Measurements from ENCODE around the gene SLC35F3. TPM values are rescaled to one million over a fixed set of nuclear protein-coding genes. Genes with fewer than 3 reads are reported as not detected.

SLC35F3 gene
- total RNA-seq, 1 experiment from 2014 or later: 0.94 TPM

- no peaks in the 10 kb centered on the region for H3K9me3 Mint-ChIP-seq
- peaks cover 10% of the 10 kb centered on the region for H3K4me1 Mint-ChIP-seq
- TF ChIP-seq ZBTB43 (CRISPR knock-in tag; IDR thresholded peaks at IDR 0.05): no peak
- TF ChIP-seq CTCF (IDR thresholded peaks at IDR 0.05): no peak
- TF ChIP-seq FOXJ3 (CRISPR knock-in tag; IDR thresholded peaks at IDR 0.05; ENCODE audit: borderline replicate concordance): no peak
- TF ChIP-seq SMAD4 (CRISPR knock-in tag; IDR thresholded peaks at IDR 0.05): no peak
- no peak for TF ChIP-seq NFYB (CRISPR knock-in tag; conservative IDR thresholded peaks at IDR 0.05; ENCODE audit: low read depth)
- no peak for TF ChIP-seq ARID4B (CRISPR knock-in tag; IDR thresholded peaks at IDR 0.05; ENCODE audit: borderline replicate concordance)
- no peak for TF ChIP-seq E2F1 (CRISPR knock-in tag; IDR thresholded peaks at IDR 0.05)
- TF ChIP-seq NR2C2 (CRISPR knock-in tag; IDR thresholded peaks at IDR 0.05): no peak
- no peak for TF ChIP-seq AFF4 (CRISPR knock-in tag; IDR thresholded peaks at IDR 0.05; ENCODE audit: borderline replicate concordance)
- no peak for TF ChIP-seq ZNF138 (CRISPR knock-in tag; conservative IDR thresholded peaks at IDR 0.05)
- TF ChIP-seq NFATC4 (CRISPR knock-in tag; IDR thresholded peaks at IDR 0.05): no peak
- ChIA-PET POLR2A (no interaction called here), CTCF (no interaction called here)
- DNase-seq (ENCODE audit: low spot score) (no peak), ATAC-seq (no peak)
- no peak overlapping the region for H3K4me3 Mint-ChIP-seq
- H3K27me3 Mint-ChIP-seq (ENCODE audit: low read depth): peaks cover 69% of the 10 kb centered on the region
- H3K36me3 Mint-ChIP-seq: no peaks in the 10 kb centered on the region
- no peak overlapping the region for H3K27ac Mint-ChIP-seq
Measured at GRCh38 chr1:233901495-233901894, 3.0 kb upstream of the SLC35F3 start.

GRCh38 chr1:233905416-233906051 is 1.1 kb downstream of the SLC35F3 start:
- ChIA-PET POLR2A (interaction anchor here (1.3 kb wide), 1 partner anchor 538 kb away, joined by 3 read pairs; no protein-coding TSS in a partner anchor), CTCF (interaction anchor here (0.6 to 2.4 kb wide), 24 partner anchors 8 to 1455 kb away, joined by 3 to 21 read pairs (median 4); no protein-coding TSS in a partner anchor)
- no peak for TF ChIP-seq KAT7 (CRISPR knock-in tag; IDR thresholded peaks at IDR 0.05; ENCODE audit: borderline replicate concordance)
- no peak for TF ChIP-seq ZNF671 (CRISPR knock-in tag; IDR thresholded peaks at IDR 0.05)
- TF ChIP-seq ZNF121 (CRISPR knock-in tag; IDR thresholded peaks at IDR 0.05): no peak
- TF ChIP-seq ZBTB43 (CRISPR knock-in tag; IDR thresholded peaks at IDR 0.05): no peak
- TF ChIP-seq ATF3 (CRISPR knock-in tag; conservative IDR thresholded peaks at IDR 0.05): no peak
- TF ChIP-seq E2F4 (CRISPR knock-in tag; IDR thresholded peaks at IDR 0.05; ENCODE audit: borderline replicate concordance, low read depth): no peak
- no peak for TF ChIP-seq SP1 (CRISPR knock-in tag; conservative IDR thresholded peaks at IDR 0.05)
- no peak for TF ChIP-seq ZMAT4 (CRISPR knock-in tag; IDR thresholded peaks at IDR 0.05)
- H3K27me3 Mint-ChIP-seq (ENCODE audit: low read depth): peaks cover 72% of the 10 kb centered on the region
- H3K27ac Mint-ChIP-seq: no peak overlapping the region
- H3K4me1 Mint-ChIP-seq: peaks cover 10% of the 10 kb centered on the region
- H3K4me3 Mint-ChIP-seq: peak overlapping the region; percentile 75
- ATAC-seq: no peak
- peak; percentile 16 for DNase-seq (ENCODE audit: low spot score)
- no peaks in the 10 kb centered on the region for H3K9me3 Mint-ChIP-seq
- H3K36me3 Mint-ChIP-seq: no peaks in the 10 kb centered on the region
